Measurements from ENCODE around the gene SDC1. TPM values are rescaled to one million over a fixed set of nuclear protein-coding genes. Genes with fewer than 3 reads are reported as not detected.

The SDC1 gene
- total RNA-seq, 2 donors from 2014 or later: 156 to 213 TPM

DNA sequence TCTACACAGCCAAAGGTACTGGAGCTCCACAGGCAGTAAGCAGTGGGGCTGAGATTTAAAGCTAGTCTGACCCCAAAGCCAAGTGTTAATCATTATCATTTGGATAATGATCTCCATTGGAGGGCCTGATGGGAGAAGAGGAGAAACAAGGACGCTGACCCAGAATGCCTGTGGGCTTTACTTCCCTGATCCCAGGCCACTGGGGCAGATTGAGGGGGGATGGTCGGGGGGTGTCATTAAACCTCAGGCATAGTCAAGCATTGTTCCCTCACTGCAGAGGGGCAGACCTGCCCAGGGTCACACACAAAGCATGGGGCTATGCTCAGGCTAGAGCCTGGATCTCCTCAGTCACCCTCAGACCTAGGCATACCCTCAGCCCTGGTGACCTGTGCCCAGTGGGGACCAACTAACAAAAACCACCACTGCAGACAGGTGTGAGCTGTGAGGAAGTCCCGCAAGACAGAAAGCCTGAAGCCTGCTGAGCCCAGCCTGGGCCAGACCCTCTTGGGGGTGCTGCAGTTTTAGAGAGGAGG, 53.4 kb downstream of the SDC1 start:
- TF ChIP-seq CTCF (IDR thresholded peaks at IDR 0.05): no peak
- Histone ChIP-seq H3K36me3 (no peaks in the 10 kb centered on the region), H3K27me3 (no peaks in the 10 kb centered on the region), H3K4me1 (no peaks in the 10 kb centered on the region), H3K9me3 (no peaks in the 10 kb centered on the region), H3K9ac (ENCODE audit: low read depth in 2 of 2, low read length in 2 of 2) (no peak overlapping the region), H3K4me3 (no peak overlapping the region), H3K27ac (no peak overlapping the region)
- intact Hi-C loops (cut with DNase I): no loop called here
- DNase-seq: no peak

GRCh38 chr2:20170704-20171250, 54.2 kb downstream of the SDC1 start:
- no peak overlapping the region for H3K9ac ChIP-seq (ENCODE audit: low read depth in 2 of 2, low read length in 2 of 2)
- H3K4me1 ChIP-seq: no peaks in the 10 kb centered on the region
- no peak for TF ChIP-seq CTCF (IDR thresholded peaks at IDR 0.05)
- DNase-seq: no peak
- intact Hi-C loops (cut with DNase I): no loop called here
- no peaks in the 10 kb centered on the region for H3K36me3 ChIP-seq
- no peaks in the 10 kb centered on the region for H3K27me3 ChIP-seq
- no peak overlapping the region for H3K4me3 ChIP-seq
- no peak overlapping the region for H3K27ac ChIP-seq
- no peaks in the 10 kb centered on the region for H3K9me3 ChIP-seq

GRCh38 chr2:20169796-20170703, 54.9 kb downstream of the SDC1 start:
- Histone ChIP-seq H3K4me1 (no peaks in the 10 kb centered on the region), H3K27ac (no peak overlapping the region), H3K36me3 (no peaks in the 10 kb centered on the region), H3K4me3 (no peak overlapping the region), H3K9me3 (no peaks in the 10 kb centered on the region), H3K9ac (ENCODE audit: low read depth in 2 of 2, low read length in 2 of 2) (no peak overlapping the region), H3K27me3 (no peaks in the 10 kb centered on the region)
- DNase-seq: no peak
- intact Hi-C loops (cut with DNase I): no loop called here
- no peak for TF ChIP-seq CTCF (IDR thresholded peaks at IDR 0.05)

DNA sequence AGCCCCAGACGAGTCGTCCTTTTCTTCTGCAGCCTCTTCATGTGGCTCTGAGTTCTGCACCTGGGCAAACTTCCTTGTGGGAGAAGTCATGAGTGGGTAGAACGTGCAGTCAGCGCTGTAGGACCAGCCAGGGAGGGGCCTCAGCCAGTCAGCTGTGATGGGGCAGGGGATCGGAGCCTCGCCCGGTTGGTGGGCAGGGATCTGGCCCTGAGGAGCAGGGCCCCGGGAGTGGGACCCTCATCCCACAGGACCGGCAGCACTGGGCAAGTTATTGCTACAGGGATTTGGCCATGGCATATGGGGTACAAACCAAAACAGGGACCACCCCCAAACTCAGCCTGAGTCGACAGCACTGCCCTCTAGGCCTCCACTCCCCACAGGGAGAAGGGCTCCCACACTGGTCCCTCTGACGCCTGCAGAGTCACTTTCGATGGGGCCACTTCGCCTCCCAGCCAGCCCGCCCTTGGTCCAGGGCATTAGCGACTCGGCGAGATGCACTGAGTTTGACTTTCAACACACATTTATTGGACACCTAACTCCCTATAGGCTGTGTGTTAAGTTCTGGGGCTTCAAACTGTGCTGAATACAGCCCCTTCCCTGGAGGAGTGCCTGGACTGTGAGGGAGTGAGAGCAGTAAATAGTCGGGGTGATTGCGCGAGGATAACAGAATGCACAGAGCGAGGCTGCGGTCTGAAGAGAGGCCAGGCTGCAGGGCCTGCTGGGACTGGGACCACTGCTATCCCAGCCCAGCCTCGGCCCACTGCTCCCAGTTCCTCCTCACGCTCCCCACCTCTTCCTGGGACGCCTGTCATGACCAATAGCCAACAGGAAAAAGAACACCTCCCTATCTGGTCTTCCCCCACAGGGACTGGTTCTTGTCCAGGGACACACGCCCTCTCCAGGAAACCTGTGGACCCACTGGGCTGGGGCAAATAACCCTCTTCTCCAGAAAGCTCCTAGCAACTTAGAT, 55.9 kb downstream of the SDC1 start:
- no peaks in the 10 kb centered on the region for H3K27me3 ChIP-seq
- intact Hi-C loops (cut with DNase I): no loop called here
- DNase-seq: no peak
- no peaks in the 10 kb centered on the region for H3K36me3 ChIP-seq
- no peaks in the 10 kb centered on the region for H3K9me3 ChIP-seq
- H3K4me3 ChIP-seq: no peak overlapping the region
- H3K4me1 ChIP-seq: no peaks in the 10 kb centered on the region
- no peak for TF ChIP-seq CTCF (IDR thresholded peaks at IDR 0.05)
- no peak overlapping the region for H3K27ac ChIP-seq
- no peak overlapping the region for H3K9ac ChIP-seq (ENCODE audit: low read depth in 2 of 2, low read length in 2 of 2)
